ENCODE results near the gene DEFB113. TPM values are rescaled to one million over a fixed set of nuclear protein-coding genes. Genes with fewer than 3 reads are reported as not detected.

The DEFB113 gene, protein sequence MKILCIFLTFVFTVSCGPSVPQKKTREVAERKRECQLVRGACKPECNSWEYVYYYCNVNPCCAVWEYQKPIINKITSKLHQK
- total RNA-seq (2022; extraction: Qiagen RNA extraction; ENCODE audit: low read depth), result not detected in 5 replicates

GRCh38 chr6:49969605-49970004 lies at the start of gene DEFB113:
DEFB113 (minus strand) TSS chr6:49969625; CDS start chr6:49969625, 0 bp downstream.

GRCh38 chr6:49964064-49964463 lies 5.4 kb downstream of the DEFB113 start, which contains the start of gene DEFB114:
DEFB114 (minus strand) TSS chr6:49964164; CDS start chr6:49964105, 59 bp downstream.

Other genes with a start within 250 kb of the DEFB113 start
- 0.06 TPM in 1 of 5 replicates, not detected in the others for gene CRISP3, start 225.2 kb downstream of the DEFB113 start, total RNA-seq (2022; extraction: Qiagen RNA extraction; ENCODE audit: low read depth)
- not detected in 5 replicates for gene PGK2, start 182.3 kb downstream of the DEFB113 start, total RNA-seq (2022; extraction: Qiagen RNA extraction; ENCODE audit: low read depth)
- gene CRISP1, start 103.1 kb downstream of the DEFB113 start, total RNA-seq (2022; extraction: Qiagen RNA extraction; ENCODE audit: low read depth), result not detected in 5 replicates
- gene DEFB114, start 5.5 kb downstream of the DEFB113 start, total RNA-seq (2022; extraction: Qiagen RNA extraction; ENCODE audit: low read depth), result not detected in 5 replicates
- not detected in 5 replicates for gene DEFB110, start 52.4 kb upstream of the DEFB113 start, total RNA-seq (2022; extraction: Qiagen RNA extraction; ENCODE audit: low read depth)
- gene DEFB112, start 80.3 kb upstream of the DEFB113 start, total RNA-seq (2022; extraction: Qiagen RNA extraction; ENCODE audit: low read depth), result not detected in 5 replicates